HG02870 (cell line): ENCODE results near the gene RASD2.

Source experiments
- ATAC-seq: cut with Tn5 transposase; IDR thresholded peaks from one replicate; pipeline ENCODE4 v1.9.1; 2021; ENCODE audit warnings: mild to moderate bottlenecking, moderate library complexity; ENCODE audit not compliant: unreplicated experiment

Gene RASD2

DNA sequence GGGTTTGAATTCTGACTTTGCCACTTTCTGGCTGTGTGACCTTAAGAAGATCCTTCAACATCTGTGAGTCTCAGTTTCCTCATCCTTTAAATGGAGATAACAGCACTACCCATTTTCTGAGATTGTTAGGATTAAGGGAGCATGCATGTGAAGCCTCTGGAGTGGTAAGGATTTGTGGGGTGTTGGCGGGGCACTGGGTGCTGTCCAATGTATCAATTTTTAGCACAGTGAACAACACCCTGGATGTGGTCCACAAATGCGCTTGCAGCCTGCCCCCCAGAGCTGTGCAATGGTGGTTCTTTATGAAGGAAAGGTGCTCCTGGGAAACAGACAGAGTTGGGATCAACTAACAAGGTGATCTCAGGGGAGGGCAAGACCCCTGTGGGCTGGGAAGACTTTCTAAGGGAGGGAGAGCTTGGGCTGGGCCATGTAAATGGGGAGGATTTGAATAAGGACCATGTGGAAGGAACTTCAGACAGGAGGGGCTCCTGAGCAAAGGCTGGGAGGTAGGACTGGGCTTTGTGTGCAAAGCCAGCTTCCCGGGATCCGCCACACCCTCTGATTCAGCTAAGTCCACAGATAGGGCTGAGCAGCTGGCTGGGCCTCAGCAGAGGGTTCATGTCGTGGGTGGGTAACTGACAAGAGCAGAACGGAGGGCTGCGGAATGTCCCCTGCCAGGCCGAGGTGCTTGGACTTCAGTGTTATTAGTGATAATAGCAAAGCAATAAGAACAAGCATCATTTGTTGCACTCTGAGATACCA, 22.7 kb upstream of the RASD2 start:
- no peak for ATAC-seq

GRCh38 chr22:35518811-35519210, 21.8 kb upstream of the RASD2 start:
- ATAC-seq, result no peak

DNA sequence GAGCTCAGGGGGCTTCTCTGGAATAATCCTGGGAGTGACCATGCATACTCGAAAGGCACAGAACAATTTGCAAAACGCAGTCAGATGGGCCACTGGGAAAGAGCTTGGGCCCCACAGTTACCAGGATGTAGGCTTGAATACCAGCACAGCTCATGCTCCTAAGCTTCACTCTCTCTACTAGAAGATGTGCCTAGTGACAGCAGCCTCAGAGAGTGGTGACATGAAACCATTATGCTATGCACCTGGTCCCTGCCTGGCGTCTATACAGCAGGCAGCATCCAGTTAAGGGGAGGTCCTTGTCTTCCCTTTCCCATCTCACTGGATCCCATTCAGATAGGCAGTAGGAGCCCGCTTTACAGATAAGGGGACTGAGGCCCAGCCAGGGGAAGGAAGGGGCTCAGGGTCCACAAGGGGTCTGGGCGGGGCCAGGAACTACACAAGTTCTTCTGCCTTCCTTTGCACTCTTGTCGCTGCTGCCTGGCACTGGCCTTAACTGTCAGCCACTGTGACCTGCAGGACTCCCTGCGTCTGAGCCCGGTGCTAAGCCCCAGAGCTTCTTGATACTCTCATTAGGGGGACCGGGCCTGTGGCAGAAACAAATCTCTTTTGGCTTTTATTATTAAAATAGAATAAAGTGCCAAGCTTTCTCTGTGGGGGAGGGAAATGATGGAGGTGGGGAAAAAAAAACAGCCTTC, 21.2 kb upstream of the RASD2 start:
- ATAC-seq, result no peak

- ATAC-seq, result no peak
Measured at GRCh38 chr22:35521358-35522224, 19.0 kb upstream of the RASD2 start.

DNA sequence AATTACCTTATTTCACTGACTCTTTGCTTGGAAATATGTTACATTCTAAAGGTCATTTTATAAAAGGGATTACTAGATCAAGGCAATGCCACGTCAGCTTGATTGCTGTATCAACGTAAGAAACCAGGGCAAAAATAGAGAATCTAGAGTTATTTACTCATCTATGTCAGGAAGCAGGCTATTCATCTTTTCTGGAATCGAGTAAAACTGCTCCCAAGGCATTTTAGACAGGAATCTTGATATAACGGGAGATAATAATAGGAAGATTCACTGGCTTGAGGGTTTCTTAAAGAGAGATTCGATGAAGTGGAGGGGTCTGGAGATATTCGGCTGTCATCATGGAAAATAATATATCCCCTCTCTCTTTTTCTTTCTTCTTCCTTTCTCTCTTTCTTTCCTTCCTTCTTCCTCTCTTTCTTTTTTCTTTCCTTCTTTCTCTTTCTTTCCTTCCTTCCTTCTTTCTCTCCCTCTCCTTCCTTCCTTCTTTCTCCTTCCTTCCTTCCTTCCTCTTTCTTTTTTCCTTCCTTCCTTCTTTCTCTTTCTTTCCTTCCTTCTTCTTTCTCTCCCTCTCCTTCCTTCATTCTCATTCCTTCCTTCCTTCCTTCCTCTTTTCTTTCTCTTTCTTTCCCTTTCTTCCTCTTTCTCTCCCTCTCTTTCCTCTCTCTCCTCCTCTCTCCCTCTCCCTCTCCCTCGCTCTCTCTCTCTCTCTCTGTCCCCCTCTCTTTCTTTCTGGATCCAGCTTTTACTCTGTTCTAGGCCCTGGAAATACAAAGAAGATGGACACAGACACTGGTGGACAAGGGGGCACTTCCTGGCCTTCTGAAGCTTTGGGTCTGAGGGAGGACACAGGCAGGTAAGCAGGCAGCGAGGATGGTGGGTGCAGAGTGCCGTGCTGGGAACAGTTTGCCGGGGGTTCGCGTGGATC, 18.1 kb upstream of the RASD2 start:
- no peak for ATAC-seq

- ATAC-seq, result no peak
Measured at GRCh38 chr22:35523167-35523947, 17.3 kb upstream of the RASD2 start.

- no peak for ATAC-seq
Measured at GRCh38 chr22:35524966-35525686, 15.5 kb upstream of the RASD2 start.

GRCh38 chr22:35525687-35526332, 14.8 kb upstream of the RASD2 start:
- ATAC-seq, result no peak

GRCh38 chr22:35526333-35526979, 14.2 kb upstream of the RASD2 start:
- ATAC-seq, result no peak

GRCh38 chr22:35528927-35529326, 11.7 kb upstream of the RASD2 start:
- no peak for ATAC-seq

GRCh38 chr22:35530700-35531099, 9.9 kb upstream of the RASD2 start:
- no peak for ATAC-seq

DNA sequence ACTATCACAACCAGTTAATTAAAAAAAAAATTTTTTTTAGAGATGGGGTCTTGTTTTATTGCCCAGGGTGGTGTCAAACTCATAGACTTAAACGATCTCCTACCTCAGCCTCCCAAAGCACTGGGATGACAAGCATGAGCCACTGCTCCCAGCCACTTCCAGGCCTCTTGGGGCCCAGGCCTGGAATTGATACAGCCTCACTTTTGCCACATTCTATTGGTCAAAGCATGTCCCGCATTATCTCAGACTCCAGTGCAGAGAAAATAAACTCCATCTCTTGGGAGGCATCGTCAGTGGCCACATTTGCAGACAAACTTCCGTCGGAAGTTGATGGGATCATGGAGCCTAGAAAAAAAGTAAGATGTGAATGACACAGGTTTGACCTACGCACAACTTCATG, 9.4 kb upstream of the RASD2 start:
- no peak for ATAC-seq

- ATAC-seq, result no peak
Measured at GRCh38 chr22:35531676-35532075, 9.0 kb upstream of the RASD2 start.

DNA sequence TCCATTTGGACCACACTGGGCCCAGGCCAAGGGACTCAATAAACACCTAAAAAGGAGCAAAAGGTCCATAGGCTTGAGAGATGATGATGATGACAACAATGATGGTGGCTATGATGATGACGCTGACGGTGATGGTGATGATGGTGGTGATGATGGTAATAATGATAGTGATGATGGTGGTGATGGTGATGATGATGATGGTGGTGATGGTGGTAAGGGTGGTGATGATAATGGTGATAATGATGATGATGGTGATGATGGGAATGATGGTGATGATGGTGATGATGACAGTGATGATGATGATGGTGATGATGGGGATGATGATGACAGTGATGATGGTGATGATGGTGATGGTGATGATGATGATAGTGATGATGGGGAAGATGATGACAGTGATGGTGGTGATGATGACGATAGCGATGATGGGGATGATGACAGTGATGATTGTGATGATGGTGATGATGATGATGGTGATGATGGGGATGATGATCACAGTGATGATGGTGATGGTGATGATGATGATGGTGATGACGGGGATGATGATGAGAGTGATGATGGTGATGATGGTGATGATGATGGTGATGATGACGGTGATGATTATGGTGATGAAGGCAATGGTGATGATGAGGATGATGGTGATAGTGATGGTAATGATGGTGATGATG, 7.1 kb upstream of the RASD2 start:
- ATAC-seq, result no peak

DNA sequence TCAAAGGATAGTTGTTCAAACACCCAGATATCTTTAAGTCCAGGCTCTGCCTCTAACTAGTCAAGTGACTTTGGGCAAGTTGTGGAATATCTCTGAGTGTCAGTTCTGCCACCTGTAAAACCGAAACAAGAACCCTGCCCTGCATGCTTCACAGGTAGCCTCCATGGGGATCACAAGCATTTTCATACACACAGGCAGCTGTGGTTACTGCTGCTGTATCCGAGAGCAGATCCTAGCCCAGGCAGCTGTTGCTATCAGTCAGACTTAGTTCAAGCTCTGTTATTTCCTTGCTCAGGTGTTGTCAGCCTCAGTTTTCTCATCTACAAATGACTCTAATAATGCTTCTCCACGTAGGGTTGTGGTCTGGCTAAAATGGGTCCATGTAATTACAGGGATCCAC, 6.5 kb upstream of the RASD2 start:
- ATAC-seq, result no peak

DNA sequence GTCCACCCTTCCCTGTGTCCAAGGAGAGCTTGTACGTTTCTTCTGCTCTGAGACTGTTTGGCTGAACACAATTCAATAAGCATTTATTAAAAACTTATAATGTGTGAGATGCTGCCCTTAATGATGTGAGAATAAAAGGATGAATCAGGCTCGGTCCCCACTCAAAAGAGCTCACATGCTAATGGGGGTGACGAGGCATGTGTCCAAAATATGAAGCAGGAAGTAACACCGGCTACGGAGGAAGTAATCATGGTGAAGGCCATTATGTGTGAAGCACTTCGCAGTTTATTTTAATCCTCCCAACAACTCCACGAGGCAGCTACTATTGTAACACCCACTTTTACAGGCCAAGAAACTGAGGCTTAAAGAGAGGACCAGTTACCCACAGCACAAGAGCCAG, 3.4 kb upstream of the RASD2 start:
- no peak for ATAC-seq

- ATAC-seq, result no peak
Measured at GRCh38 chr22:35538801-35539321, 1.8 kb upstream of the RASD2 start.
